CD4-positive, alpha-beta T cell treated with Interleukin-15 for 1 hour (primary cell): Measurements from ENCODE around the gene PDCD1.
"Not testable (repeated sequence)": the region's sequence is repeated elsewhere in the genome, so short reads cannot be mapped to it uniquely, and the experiment has no call there.

Experiments
- DNase-seq: peaks from one replicate; pipeline ENCODE4 v3.0.0-alpha.2; 2020

The PDCD1 gene

DNA sequence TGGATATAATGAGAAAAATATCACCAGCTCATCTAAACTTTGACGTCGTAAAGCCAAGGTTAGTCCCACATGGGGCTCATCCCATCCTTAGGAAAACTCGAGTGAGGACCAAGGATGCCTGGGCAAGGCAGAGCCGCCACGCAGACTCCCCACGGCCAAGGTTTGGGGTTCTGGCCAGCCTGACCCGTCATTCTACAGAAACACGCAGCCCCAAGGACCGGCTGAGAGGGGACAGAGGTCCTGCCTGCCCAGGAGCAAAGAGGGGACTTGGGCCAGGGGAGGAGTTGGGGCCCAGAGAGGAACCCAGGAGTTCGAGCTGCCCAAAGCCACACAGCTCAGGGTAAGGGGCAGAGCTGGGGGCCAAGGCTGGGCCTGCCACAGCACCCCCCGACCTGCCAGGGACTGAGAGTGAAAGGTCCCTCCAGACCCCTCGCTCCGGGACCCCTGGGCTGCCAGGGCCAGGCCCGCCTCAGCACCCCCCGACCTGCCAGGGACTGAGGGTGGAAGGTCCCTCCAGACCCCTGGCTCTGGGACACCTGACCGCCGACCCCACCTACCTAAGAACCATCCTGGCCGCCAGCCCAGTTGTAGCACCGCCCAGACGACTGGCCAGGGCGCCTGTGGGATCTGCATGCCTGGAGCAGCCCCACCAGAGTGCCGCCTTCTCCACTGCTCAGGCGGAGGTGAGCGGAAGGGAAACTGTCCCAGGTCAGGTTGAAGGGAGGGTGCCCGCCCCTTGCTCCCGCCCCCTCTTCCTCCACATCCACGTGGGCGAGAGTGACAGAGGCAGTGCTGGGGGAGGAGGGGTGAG, at the start of gene PDCD1:
Gene PDCD1 (minus strand): TSS at position 689 of the 811 bp plus-strand sequence. CDS start 56 bp downstream, at position 633.
- DNase-seq = peak; percentile 49

DNA sequence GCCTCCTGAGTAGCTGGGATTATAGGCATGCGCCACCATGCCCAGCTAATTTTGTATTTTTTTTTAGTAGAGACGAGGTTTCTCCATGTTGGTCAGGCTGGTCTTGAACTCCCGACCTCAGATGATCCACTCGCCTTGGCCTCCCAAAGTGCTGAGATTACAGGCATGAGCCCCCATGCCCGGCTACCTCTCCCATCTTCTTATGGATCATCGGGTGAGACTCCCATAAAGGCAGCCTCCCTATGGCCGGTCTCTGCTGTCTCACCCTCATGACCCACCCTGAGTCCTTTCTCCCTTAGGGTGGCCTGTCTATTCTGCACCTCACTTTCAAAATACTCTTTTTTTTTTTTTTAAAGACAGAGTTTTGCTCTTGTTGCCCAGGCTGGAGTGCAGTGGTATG, 49.1 kb upstream of the PDCD1 start:
- DNase-seq = not testable (repeated sequence)

GRCh38 chr2:241906826-241907570, 48.3 kb upstream of the PDCD1 start:
- no peak for DNase-seq

DNA sequence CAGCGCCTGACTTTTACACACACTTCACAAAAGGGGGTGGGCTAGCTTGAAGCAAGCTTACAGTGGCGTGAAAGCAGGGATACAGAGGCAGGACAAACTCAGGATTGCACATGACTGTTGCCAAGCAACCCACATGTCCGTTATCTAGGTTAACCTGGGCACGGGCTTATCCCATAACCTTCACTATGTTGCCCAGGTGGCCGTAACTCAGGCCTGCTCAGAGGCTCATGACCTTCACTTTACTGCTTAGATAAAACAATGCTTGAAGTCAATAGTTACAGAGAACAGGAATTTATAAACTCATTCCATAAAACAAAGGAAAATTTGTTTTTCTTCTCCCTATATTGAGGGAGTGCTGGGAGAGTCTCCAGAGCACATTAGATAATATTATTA, 47.7 kb upstream of the PDCD1 start:
- not testable (repeated sequence) for DNase-seq

DNA sequence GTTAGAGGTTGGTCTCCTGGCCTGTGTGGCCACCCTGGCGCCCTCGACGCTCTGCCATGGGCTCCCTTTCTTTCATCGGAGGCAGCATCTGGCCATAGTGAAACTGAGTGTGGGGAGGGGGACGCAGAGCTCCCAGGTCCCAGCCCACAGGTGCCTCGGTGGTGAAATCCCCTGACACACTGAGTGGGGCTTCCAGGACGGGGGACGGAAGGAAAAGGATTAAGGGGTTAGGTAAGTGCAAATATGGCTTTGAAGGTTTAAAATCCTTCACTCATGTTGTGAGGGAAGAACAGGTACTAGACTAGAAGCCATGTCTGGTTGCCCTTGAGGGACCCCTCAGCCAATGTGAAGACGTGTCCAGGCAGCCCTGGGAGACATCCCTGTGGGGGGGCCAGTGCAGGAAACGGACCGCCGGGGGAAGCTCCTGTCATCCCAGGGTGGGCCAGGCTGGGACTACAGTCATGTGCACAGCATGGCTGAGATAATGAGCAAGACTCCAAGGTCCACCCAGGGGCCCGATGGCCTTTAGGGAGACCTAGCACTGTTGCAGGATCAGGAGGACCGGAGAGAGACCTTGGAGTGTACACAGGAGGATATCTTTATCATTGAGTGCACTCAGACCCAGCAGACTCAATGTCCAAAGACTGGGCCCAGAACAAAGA, 47.2 kb upstream of the PDCD1 start:
- no peak for DNase-seq

- no peak for DNase-seq
These were observed 46.4 kb upstream of the PDCD1 start for GRCh38 chr2:241904791-241905710.

- no peak for DNase-seq
These were observed 45.5 kb upstream of the PDCD1 start for GRCh38 chr2:241904011-241904718.

DNA sequence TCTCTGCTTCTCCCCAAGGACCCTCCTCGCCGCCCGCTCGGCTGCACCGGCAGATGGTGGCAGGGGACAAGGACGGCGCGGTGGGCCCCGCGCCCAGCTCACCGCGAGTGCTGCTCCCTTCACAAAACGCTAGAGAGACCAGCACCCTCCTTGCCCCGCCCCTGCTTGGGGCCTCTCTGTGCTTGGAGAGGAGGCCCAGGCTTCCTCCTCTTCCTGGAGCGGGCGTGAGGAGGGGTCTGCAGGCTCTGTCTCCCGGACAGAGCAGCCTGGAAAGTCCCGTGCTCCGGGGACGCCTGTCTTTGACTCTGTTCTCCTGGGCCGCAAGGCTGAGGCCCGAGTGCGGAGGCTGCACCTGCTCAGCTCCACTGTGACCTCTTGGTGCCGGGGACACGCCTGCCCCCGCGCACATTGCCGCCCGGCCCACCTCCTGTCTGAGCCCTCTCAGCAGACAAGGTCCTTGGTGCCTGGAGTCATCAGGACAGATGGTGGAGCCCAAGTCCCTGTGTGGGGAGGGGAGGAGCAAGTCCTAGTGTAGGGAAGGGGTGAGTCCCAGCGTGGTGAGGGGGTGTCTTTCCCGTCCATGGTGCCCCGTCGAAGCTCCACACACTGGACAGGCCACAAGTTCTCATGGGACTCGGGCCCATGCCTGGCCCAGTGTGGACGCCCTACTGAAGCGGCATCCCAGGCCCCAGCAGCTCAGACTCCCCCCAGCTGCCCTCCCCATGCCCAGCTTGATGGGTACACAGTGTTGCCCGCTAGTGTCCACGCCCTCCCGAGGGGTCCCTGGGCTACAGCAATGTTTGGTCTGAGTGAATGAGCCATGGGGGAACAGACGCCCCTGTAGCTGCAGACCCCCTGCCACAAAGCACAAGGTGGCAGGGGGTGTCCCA, 44.7 kb upstream of the PDCD1 start:
- DNase-seq = no peak

DNA sequence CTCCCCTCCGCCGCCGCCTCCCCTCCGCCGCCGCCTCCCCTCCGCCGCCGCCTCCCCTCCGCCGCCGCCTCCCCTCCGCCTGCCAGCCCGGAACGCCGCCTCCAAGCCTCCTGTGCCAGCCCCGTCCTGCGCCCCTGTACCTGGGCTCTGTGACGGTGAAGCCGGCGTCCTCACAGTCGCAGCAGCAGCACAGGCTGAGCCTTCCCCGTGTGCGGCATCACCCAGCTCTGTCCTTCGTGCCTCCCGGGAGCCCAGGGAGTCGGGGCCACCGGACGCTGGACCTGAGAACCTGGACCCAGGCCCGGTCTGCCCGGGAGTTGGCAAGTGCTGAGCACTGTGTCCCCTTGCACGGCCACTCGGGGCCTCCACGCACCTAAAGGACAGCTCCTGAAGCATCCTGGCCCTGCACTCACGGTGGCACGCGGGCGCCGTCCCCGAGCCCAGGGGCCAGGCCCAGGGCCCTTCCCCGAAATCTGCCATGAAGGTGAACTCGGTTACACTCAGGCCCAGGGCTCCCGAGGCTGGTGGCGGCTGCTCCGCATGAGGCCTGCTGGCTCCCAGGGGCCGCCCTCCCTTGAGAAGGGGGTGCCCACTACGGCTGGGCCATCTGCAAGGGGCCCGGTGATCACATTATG, 43.8 kb upstream of the PDCD1 start:
- no peak for DNase-seq

DNA sequence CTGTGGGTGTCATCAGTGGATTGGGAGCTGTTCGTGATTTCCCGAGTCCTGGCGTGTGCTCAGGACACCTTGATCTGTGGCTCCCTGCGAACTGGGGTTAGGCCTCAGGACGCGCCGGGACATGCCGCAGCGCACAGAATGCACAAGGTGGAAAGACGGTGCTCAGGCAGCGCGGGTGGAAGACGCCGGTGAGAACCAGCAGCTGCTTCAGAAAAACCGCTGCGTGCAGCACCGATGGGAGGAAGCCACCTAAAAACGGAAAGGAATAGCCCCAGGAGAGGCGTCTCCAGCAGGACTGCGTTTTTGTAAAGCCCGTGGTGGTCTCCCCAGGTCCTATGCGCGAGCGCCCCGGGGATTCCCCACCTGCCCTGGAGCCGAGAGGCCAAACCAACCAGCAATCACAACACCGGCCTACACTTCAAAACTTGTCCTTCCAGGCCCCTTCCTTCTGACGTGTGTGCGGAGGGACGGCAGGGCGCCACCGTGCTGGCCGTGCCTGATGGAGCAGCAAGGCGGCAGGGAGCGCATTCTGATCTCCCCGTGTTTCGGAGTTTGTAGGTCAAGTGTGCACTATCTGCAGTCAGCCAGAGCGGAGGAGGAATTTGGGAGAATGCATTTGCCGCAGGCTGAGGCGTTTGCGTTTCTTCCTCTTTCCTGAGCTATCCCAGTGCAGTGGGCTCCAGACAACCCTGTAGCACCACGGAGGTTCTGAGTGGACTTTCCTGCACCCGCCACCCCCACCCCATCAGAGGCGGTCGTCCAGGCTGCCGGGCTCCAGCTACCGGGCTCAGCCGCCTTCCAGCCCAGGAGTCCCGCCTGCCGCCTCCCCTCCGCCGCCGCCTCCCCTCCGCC, 43.0 kb upstream of the PDCD1 start:
- DNase-seq = no peak

DNA sequence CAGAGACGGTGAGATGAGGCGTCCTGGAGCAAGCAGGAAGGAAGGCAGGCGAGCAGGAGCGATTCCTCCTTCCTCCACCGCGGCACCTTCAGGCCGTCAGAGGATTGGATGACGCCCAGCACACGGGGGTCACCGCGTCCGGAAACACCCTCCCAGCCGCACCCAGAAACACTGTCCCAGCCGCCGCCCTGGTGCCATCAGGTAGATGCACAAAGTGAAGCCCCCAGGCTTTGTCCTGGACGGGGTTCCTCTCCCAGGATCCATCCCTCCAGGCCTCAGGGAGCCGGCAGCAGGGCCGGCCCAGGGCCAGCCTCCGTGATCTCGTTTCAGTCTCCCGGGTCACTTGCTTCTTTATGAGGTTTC, 42.3 kb upstream of the PDCD1 start:
- no peak for DNase-seq

DNA sequence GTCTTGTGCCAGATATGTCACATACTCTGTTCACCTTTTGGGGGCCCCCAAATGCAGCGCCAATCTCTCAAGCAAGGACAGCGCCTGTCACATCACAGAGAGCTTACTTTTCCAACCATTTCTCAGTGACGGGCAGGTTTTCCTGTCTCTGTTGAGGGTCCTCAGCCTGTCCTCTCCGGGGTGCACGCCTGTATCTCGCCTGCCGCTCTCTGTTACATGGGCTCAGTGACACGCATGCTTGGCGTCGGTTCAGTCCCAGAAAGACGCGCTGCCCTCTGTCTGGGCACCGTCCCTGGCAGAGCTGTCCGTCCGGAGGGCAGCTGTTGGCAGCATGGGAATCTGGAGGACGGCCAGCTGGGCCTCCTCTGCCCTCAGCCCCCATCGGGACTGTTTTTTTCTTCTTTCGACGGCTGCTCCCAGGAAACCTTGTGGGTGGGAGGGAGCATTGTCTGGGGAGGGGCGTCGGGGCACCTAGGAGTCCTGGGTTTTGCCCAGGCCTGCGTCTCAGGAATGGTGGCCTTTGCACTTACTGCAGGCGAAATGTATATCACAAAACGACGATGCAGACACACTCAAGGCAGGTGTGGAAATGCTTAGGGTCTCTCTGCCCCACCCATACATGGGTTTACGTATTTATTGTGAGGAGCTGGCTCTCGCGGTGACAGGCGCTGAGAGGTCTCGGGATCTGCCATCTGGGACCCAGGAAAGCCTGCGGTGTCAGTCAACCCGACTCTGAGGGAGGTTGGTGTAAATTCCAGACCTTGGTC, 41.7 kb upstream of the PDCD1 start:
- no peak for DNase-seq

DNA sequence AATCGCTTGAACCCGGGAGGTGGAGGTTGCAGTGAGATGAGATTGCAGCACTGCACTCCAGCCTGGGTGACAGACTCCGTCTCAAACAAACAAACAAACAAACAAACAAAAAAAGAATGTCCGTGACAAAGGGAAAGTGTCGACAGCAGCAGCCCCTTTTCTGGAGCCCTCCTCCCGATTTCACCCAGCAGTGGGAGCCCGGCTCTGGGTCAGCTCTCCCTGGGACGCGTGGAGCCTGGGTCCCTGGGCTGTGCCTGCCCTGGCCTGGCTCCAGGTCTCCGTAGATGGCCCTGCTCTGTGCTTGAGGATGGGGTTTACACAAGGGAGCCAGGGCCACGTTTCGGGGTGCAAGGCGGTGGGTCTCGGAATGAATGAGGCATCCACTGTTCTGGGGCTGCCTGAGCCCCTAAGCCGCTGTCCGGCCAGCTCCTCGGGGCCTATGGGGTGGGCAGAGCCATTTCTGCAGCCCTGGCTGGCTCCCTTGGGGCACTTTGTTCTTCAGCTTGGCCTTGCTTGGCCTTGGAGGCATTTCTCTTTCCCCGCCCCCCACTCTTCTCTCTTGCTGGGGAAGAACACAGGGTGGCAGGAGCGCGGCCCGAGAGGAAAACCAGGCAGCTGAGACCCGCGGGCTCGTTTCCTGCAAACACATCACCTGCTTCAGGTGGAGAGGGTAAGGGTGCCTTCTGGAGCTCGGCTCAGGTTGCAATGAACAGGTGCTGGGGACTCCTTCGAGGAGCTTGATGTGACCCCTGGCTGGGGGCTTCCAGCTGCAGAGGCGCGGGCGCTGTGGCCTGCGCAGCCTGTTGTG, 40.0 kb upstream of the PDCD1 start:
- no peak for DNase-seq

GRCh38 chr2:241897231-241897916, 38.7 kb upstream of the PDCD1 start:
- DNase-seq = no peak

DNA sequence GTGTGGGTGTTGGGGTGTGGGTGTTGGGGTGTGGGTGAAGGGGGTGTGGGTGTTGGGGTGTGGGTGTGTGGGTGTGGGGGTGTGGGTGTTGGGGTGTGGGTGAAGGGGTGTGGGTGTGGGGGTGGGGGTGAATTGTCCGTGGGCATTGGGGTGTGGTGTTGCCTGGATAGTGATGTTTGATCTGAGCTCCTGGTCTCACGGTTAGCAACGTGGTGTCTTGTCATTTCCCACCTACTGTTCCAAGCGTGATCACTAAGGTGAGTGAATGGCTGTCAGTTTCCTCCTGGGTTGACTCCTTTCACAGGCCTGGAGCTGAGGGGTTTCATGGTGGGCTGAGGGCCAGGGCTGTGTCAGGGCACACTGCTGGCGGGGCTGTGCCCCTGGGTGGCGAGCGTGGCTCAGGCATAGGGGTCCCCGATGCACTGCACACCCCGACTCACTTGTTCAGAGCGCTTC, 38.1 kb upstream of the PDCD1 start:
- DNase-seq = no peak

GRCh38 chr2:241895712-241896641, 37.3 kb upstream of the PDCD1 start:
- DNase-seq = no peak
